ENCODE measurements around the gene NUPR2. TPM values are rescaled to one million over a fixed set of nuclear protein-coding genes. Genes with fewer than 3 reads are reported as not detected.
"Not testable (repeated sequence)": the region's sequence is repeated elsewhere in the genome, so short reads cannot be mapped to it uniquely, and the experiment has no call there.

Gene NUPR2
- total RNA-seq, 2 experiments from 2014 or later, result not detected

GRCh38 chr7:56092789-56093531 is 23.3 kb downstream of the NUPR2 start, which contains the start of gene PHKG1:
PHKG1 (minus strand) TSS chr7:56092952; CDS start chr7:56088941, 4,011 bp downstream.
- no peak for TF ChIP-seq CTCF (IDR thresholded peaks at IDR 0.05)
- Mint-ChIP-seq H3K27ac (no peak within 1 kb of the TSS), H3K4me1 (ENCODE audit: low read depth) (no peaks in the 10 kb centered on the region), H3K9me3 (no peaks in the 10 kb centered on the region), H3K27me3 (no peaks in the 10 kb centered on the region), H3K36me3 (ENCODE audit: low read depth) (peaks cover 16% of the 10 kb centered on the region), H3K4me3 (no peak within 1 kb of the TSS)
- H3K4me1 ChIP-seq (ENCODE audit: insufficient read depth, low read length), result no peaks in the 10 kb centered on the region
- peaks cover 8% of the 10 kb centered on the region for H3K36me3 ChIP-seq (ENCODE audit: insufficient read depth, low read length)
- H3K4me3 ChIP-seq (ENCODE audit: low read length), result no peak within 1 kb of the TSS
- ChIA-PET POLR2A (interaction anchor here (1.4 kb wide), 1 partner anchor 13 kb away, joined by 6 read pairs; the partner anchor contains the start of gene CHCHD2), CTCF (no interaction called here)
- no peak within 1 kb of the TSS for H3K27ac ChIP-seq (ENCODE audit: low read depth in 1 of 2, low read length in 2 of 2)
- no peaks in the 10 kb centered on the region for H3K27me3 ChIP-seq (ENCODE audit: control insufficient read depth in 1 of 2, insufficient read depth in 2 of 2, low read length in 2 of 2)
- no peak for DNase-seq
- intact Hi-C loops (cut with DNase I, micrococcal nuclease), result no loop called here
- H3K9me3 ChIP-seq (ENCODE audit: control insufficient read depth in 1 of 2, insufficient read depth in 1 of 2, low read length in 2 of 2), result no peaks in the 10 kb centered on the region
- ATAC-seq (ENCODE audit: poor library complexity), result no peak

- H3K4me1 Mint-ChIP-seq (ENCODE audit: low read depth); H3K27me3 ChIP-seq (ENCODE audit: control insufficient read depth in 1 of 2, insufficient read depth in 2 of 2, low read length in 2 of 2); H3K27ac Mint-ChIP-seq; DNase-seq; H3K4me1 ChIP-seq (ENCODE audit: insufficient read depth, low read length); H3K27ac ChIP-seq (ENCODE audit: low read depth in 1 of 2, low read length in 2 of 2); H3K36me3 ChIP-seq (ENCODE audit: insufficient read depth, low read length); H3K9me3 Mint-ChIP-seq; H3K27me3 Mint-ChIP-seq; intact Hi-C loops (cut with DNase I, micrococcal nuclease); CTCF ChIA-PET; H3K4me3 Mint-ChIP-seq; H3K4me3 ChIP-seq (ENCODE audit: low read length); ATAC-seq (ENCODE audit: poor library complexity); H3K9me3 ChIP-seq (ENCODE audit: control insufficient read depth in 1 of 2, insufficient read depth in 1 of 2, low read length in 2 of 2): not testable (repeated sequence)
- H3K36me3 Mint-ChIP-seq (ENCODE audit: low read depth), result peaks cover 16% of the 10 kb centered on the region
- POLR2A ChIA-PET, result interaction anchor here (1.4 kb wide), 1 partner anchor 14 kb away, joined by 6 read pairs; the partner anchor contains the start of gene CHCHD2
Observed at GRCh38 chr7:56092388-56092787, 23.8 kb downstream of the NUPR2 start.

- Histone ChIP-seq H3K27ac (ENCODE audit: low read depth in 1 of 2, low read length in 2 of 2) (no peak overlapping the region), H3K4me3 (ENCODE audit: low read length) (no peak overlapping the region), H3K9me3 (ENCODE audit: control insufficient read depth in 1 of 2, insufficient read depth in 1 of 2, low read length in 2 of 2) (no peaks in the 10 kb centered on the region), H3K36me3 (ENCODE audit: insufficient read depth, low read length) (peaks cover 2% of the 10 kb centered on the region), H3K4me1 (ENCODE audit: insufficient read depth, low read length) (no peaks in the 10 kb centered on the region), H3K27me3 (ENCODE audit: control insufficient read depth in 1 of 2, insufficient read depth in 2 of 2, low read length in 2 of 2) (no peaks in the 10 kb centered on the region)
- H3K27me3 Mint-ChIP-seq, result no peaks in the 10 kb centered on the region
- intact Hi-C loops (cut with DNase I, micrococcal nuclease), result no loop called here
- H3K27ac Mint-ChIP-seq, result no peak overlapping the region
- H3K4me1 Mint-ChIP-seq (ENCODE audit: low read depth), result no peaks in the 10 kb centered on the region
- TF ChIP-seq CTCF (IDR thresholded peaks at IDR 0.05), result no peak
- peaks cover 18% of the 10 kb centered on the region for H3K36me3 Mint-ChIP-seq (ENCODE audit: low read depth)
- no peak overlapping the region for H3K4me3 Mint-ChIP-seq
- no peak for ATAC-seq (ENCODE audit: poor library complexity)
- no peak for DNase-seq
- ChIA-PET POLR2A (interaction anchor here (1.4 kb wide), 1 partner anchor 15 kb away, joined by 6 read pairs; the partner anchor contains the start of gene CHCHD2), CTCF (no interaction called here)
- H3K9me3 Mint-ChIP-seq, result no peaks in the 10 kb centered on the region
Observed at GRCh38 chr7:56091591-56091990, 24.6 kb downstream of the NUPR2 start.
